C4-2B (cell line): ENCODE measurements around the gene RBM39.
A peak's percentile ranks its signal among the peaks of the same experiment; 100 is the strongest.

Source experiments
- H3K27ac ChIP-seq: fragments of 450-650 bp; 2 replicates; pipeline ENCODE4 v1.5.1; 2017
- CTCF ChIP-seq: fragments of 450-650 bp; conservative IDR thresholded peaks from 2 replicates; pipeline ENCODE4 v1.5.1; 2017; ENCODE audit warnings: mild to moderate bottlenecking
- ZFX ChIP-seq: fragments of 450-650 bp; IDR thresholded peaks from 2 replicates; pipeline ENCODE4 v1.6.1; 2017

RBM39 gene

GRCh38 chr20:35674921-35675320, 67.1 kb downstream of the RBM39 start:
- no peak overlapping the region for H3K27ac ChIP-seq
- no peak for TF ChIP-seq ZFX
- TF ChIP-seq CTCF, result no peak

- TF ChIP-seq CTCF, result no peak
- H3K27ac ChIP-seq, result no peak overlapping the region
These were observed 68.2 kb downstream of the RBM39 start for GRCh38 chr20:35673884-35674283.

- H3K27ac ChIP-seq, result no peak overlapping the region
- TF ChIP-seq ZFX (no peak), CTCF (no peak)
These were observed 72.4 kb downstream of the RBM39 start for GRCh38 chr20:35669681-35670080.

GRCh38 chr20:35669221-35669620, 72.8 kb downstream of the RBM39 start:
- no peak overlapping the region for H3K27ac ChIP-seq
- TF ChIP-seq CTCF, result no peak
- no peak for TF ChIP-seq ZFX

GRCh38 chr20:35665949-35666288, 76.1 kb downstream of the RBM39 start:
- no peak for TF ChIP-seq ZFX
- no peak for TF ChIP-seq CTCF
- H3K27ac ChIP-seq, result no peak overlapping the region

GRCh38 chr20:35664466-35665206, 77.4 kb downstream of the RBM39 start, which contains the start of the genes CPNE1 and RBM12:
Gene CPNE1 (minus strand): TSS chr20:35664900. CDS start chr20:35632923, 31,977 bp downstream.
Gene RBM12 (minus strand): TSS chr20:35664900. CDS start chr20:35655322, 9,578 bp downstream.
- TF ChIP-seq ZFX (peak; percentile 97), CTCF (no peak)
- peak within 1 kb of the TSS; percentile 97 for H3K27ac ChIP-seq

GRCh38 chr20:35663516-35664465, 78.3 kb downstream of the RBM39 start:
- peak overlapping the region; percentile 97 for H3K27ac ChIP-seq
- TF ChIP-seq ZFX (no peak), CTCF (no peak)
